ENCODE data around the gene SAMHD1. TPM values are rescaled to one million over a fixed set of nuclear protein-coding genes. Genes with fewer than 3 reads are reported as not detected.
A peak's percentile ranks its signal among the peaks of the same experiment; 100 is the strongest.

SAMHD1 gene
- total and polyA plus RNA-seq, 2 experiments from 2014 or later: 7.4 to 9.0 TPM

GRCh38 chr20:36888880-36889516 lies 62.5 kb downstream of the SAMHD1 start:
- Histone ChIP-seq H3K4me2 (ENCODE audit: unreplicated experiment) (no peak overlapping the region), H3K4me1 (ENCODE audit: insufficient read depth) (peaks cover 9% of the 10 kb centered on the region), H3K27me3 (replicated peaks; ENCODE audit: insufficient read depth) (no peaks in the 10 kb centered on the region), H3K36me3 (ENCODE audit: low read depth) (no peaks in the 10 kb centered on the region), H3K9ac (no peak overlapping the region), H4K20me1 (ENCODE audit: insufficient read depth) (no peaks in the 10 kb centered on the region), H3K79me2 (ENCODE audit: insufficient read depth) (no peaks in the 10 kb centered on the region), H3K9me2 (ENCODE audit: insufficient read depth) (no peaks in the 10 kb centered on the region), H3K9me3 (ENCODE audit: low read depth) (no peaks in the 10 kb centered on the region), H3K4me3 (no peak overlapping the region), H2AFZ (no peak overlapping the region), H3K27ac (no peak overlapping the region), H3F3A (ENCODE audit: insufficient read depth) (no peaks in the 10 kb centered on the region)
- DNase-seq: no peak
- TF ChIP-seq EZH2 (IDR thresholded peaks at IDR 0.05; ENCODE audit: insufficient read depth, poor library complexity, severe bottlenecking): no peak
- no peak for TF ChIP-seq EZH2phosphoT487 (IDR thresholded peaks at IDR 0.05; ENCODE audit: insufficient read depth, low read depth)
- in situ Hi-C loops (cut with MboI): no loop called here
- 89 to 90% methylated on average over 11 to 15 of the region's 15 CpGs for WGBS, 2 experiments (ENCODE audit: low coverage in 1 of 2, low lambda C conversion rate in 2 of 2, missing lambda C conversion rate in 2 of 2)

GRCh38 chr20:36887752-36888090 lies 63.8 kb downstream of the SAMHD1 start:
- Histone ChIP-seq H3K36me3 (ENCODE audit: low read depth) (no peaks in the 10 kb centered on the region), H3K4me3 (peak overlapping the region; percentile 61), H3K9me3 (ENCODE audit: low read depth) (no peaks in the 10 kb centered on the region), H3K9ac (peak overlapping the region; percentile 39), H3K4me1 (ENCODE audit: insufficient read depth) (peaks cover 9% of the 10 kb centered on the region), H2AFZ (peak overlapping the region; percentile 87), H3K9me2 (ENCODE audit: insufficient read depth) (no peaks in the 10 kb centered on the region), H3F3A (ENCODE audit: insufficient read depth) (no peaks in the 10 kb centered on the region), H3K4me2 (ENCODE audit: unreplicated experiment) (peak overlapping the region; percentile 65), H4K20me1 (ENCODE audit: insufficient read depth) (no peaks in the 10 kb centered on the region), H3K79me2 (ENCODE audit: insufficient read depth) (no peaks in the 10 kb centered on the region), H3K27me3 (replicated peaks; ENCODE audit: insufficient read depth) (no peaks in the 10 kb centered on the region), H3K27ac (no peak overlapping the region)
- DNase-seq: peak; percentile 52
- in situ Hi-C loops (cut with MboI): no loop called here
- WGBS, 2 experiments (ENCODE audit: low coverage in 1 of 2, low lambda C conversion rate in 2 of 2, missing lambda C conversion rate in 2 of 2): 2 to 3% methylated on average over 6 of the region's 6 CpGs
- TF ChIP-seq EZH2 (IDR thresholded peaks at IDR 0.05; ENCODE audit: insufficient read depth, poor library complexity, severe bottlenecking): no peak
- no peak for TF ChIP-seq EZH2phosphoT487 (IDR thresholded peaks at IDR 0.05; ENCODE audit: insufficient read depth, low read depth)

- H3K27ac ChIP-seq: no peak overlapping the region
- in situ Hi-C loops (cut with MboI): no loop called here
- H3K36me3 ChIP-seq (ENCODE audit: low read depth): no peaks in the 10 kb centered on the region
- no peaks in the 10 kb centered on the region for H3K9me3 ChIP-seq (ENCODE audit: low read depth)
- H3K27me3 ChIP-seq (replicated peaks; ENCODE audit: insufficient read depth): no peaks in the 10 kb centered on the region
- peak overlapping the region; percentile 65 for H3K4me2 ChIP-seq (ENCODE audit: unreplicated experiment)
- H3K4me1 ChIP-seq (ENCODE audit: insufficient read depth): peaks cover 9% of the 10 kb centered on the region
- H3K9ac ChIP-seq: peak overlapping the region; percentile 39
- no peaks in the 10 kb centered on the region for H3K79me2 ChIP-seq (ENCODE audit: insufficient read depth)
- H3F3A ChIP-seq (ENCODE audit: insufficient read depth): no peaks in the 10 kb centered on the region
- H3K9me2 ChIP-seq (ENCODE audit: insufficient read depth): no peaks in the 10 kb centered on the region
- peak overlapping the region; percentile 87 for H2AFZ ChIP-seq
- DNase-seq: peak; percentile 84
- no peak for TF ChIP-seq EZH2 (IDR thresholded peaks at IDR 0.05; ENCODE audit: insufficient read depth, poor library complexity, severe bottlenecking)
- no peak for TF ChIP-seq EZH2phosphoT487 (IDR thresholded peaks at IDR 0.05; ENCODE audit: insufficient read depth, low read depth)
- H4K20me1 ChIP-seq (ENCODE audit: insufficient read depth): no peaks in the 10 kb centered on the region
- peak overlapping the region; percentile 61 for H3K4me3 ChIP-seq
- WGBS, 2 experiments (ENCODE audit: low coverage in 1 of 2, low lambda C conversion rate in 2 of 2, missing lambda C conversion rate in 2 of 2): 14% methylated on average over 23 to 24 of the region's 24 CpGs
These were observed 64.4 kb downstream of the SAMHD1 start for GRCh38 chr20:36886859-36887751.

- Histone ChIP-seq H3K36me3 (ENCODE audit: low read depth) (no peaks in the 10 kb centered on the region), H3K4me1 (ENCODE audit: insufficient read depth) (peaks cover 9% of the 10 kb centered on the region), H3K27ac (no peak overlapping the region), H3K4me2 (ENCODE audit: unreplicated experiment) (no peak overlapping the region), H3K4me3 (no peak overlapping the region), H3K27me3 (replicated peaks; ENCODE audit: insufficient read depth) (no peaks in the 10 kb centered on the region), H3K9ac (no peak overlapping the region), H3K79me2 (ENCODE audit: insufficient read depth) (no peaks in the 10 kb centered on the region), H3K9me2 (ENCODE audit: insufficient read depth) (no peaks in the 10 kb centered on the region), H4K20me1 (ENCODE audit: insufficient read depth) (no peaks in the 10 kb centered on the region), H3K9me3 (ENCODE audit: low read depth) (no peaks in the 10 kb centered on the region), H3F3A (ENCODE audit: insufficient read depth) (no peaks in the 10 kb centered on the region), H2AFZ (no peak overlapping the region)
- 42 to 47% methylated on average over 8 of the region's 8 CpGs for WGBS, 2 experiments (ENCODE audit: low coverage in 1 of 2, low lambda C conversion rate in 2 of 2, missing lambda C conversion rate in 2 of 2)
- peak; percentile 17 for DNase-seq
- in situ Hi-C loops (cut with MboI): no loop called here
- TF ChIP-seq EZH2phosphoT487 (IDR thresholded peaks at IDR 0.05; ENCODE audit: insufficient read depth, low read depth) (no peak), EZH2 (IDR thresholded peaks at IDR 0.05; ENCODE audit: insufficient read depth, poor library complexity, severe bottlenecking) (no peak)
These were observed 66.2 kb downstream of the SAMHD1 start for GRCh38 chr20:36885356-36885755.

All from GM23248 (cell line).